Stimulated activated CD8-positive, alpha-beta memory T cell treated with anti-CD3 and anti-CD28 coated beads, Interleukin-7, amount 100 ng/mL, for 48 hours (primary cell): ENCODE data around the gene TAPT1.
A peak's percentile ranks its signal among the peaks of the same experiment; 100 is the strongest.
"Not testable (repeated sequence)": the region's sequence is repeated elsewhere in the genome, so short reads cannot be mapped to it uniquely, and the experiment has no call there.

Source experiments
- DNase-seq, 2 donors: peaks; one replicate each; pipeline ENCODE4 v3.0.0-alpha.2; 2020; ENCODE audit warnings: low read depth in 1 of 2; ENCODE audit errors: extremely low read depth in 1 of 2

Gene TAPT1, protein sequence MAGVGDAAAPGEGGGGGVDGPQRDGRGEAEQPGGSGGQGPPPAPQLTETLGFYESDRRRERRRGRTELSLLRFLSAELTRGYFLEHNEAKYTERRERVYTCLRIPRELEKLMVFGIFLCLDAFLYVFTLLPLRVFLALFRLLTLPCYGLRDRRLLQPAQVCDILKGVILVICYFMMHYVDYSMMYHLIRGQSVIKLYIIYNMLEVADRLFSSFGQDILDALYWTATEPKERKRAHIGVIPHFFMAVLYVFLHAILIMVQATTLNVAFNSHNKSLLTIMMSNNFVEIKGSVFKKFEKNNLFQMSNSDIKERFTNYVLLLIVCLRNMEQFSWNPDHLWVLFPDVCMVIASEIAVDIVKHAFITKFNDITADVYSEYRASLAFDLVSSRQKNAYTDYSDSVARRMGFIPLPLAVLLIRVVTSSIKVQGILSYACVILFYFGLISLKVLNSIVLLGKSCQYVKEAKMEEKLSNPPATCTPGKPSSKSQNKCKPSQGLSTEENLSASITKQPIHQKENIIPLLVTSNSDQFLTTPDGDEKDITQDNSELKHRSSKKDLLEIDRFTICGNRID

GRCh38 chr4:16225863-16226815, at the start of gene TAPT1:
Gene TAPT1, minus strand, starts transcription at chr4:16226471. Its CDS starts 14 bp downstream, at chr4:16226457.
- DNase-seq, result peak; percentile 63 to 67

GRCh38 chr4:16271411-16271810, 45.1 kb upstream of the TAPT1 start:
- no peak for DNase-seq

DNA sequence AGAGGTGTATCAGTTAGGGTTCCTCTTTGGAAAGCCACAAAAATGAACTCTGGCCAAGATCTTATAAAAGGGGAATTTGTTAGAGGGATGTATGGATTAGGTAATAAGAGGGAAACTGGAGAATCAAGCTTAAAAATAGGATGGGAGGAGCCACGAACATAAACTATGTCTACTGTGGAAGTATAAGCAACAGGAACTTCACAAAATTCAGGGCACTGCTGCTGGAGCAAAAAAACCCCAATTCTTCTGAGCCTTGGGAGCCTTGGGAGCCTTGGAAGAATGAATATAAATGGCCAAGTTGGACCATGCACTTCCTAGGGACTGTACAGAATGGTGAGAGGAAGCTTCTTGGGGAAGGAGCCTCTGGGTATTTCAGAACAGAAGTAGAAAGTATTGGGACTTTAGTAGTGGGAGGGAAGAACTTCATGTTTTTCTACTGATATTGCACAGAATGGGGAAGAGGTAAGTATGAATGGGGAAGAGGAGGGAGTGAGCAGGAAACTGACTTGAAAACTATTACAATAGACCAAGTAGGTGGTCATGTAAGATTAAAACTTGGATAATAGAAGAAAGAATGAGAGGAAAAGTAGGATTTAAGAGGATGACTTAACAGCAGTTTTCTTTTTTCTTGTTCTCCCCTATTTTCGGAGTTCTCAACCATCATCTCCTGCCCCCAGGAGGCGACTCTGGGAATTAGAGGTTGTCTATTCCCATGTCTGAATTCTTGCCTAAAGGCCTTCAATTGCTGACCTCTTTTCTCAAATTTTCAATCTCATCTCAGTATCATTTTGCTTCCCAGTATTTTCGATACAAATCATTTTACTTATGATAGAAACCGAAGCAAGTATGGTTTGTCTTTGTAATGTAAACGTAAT, 44.4 kb upstream of the TAPT1 start:
- no peak for DNase-seq

DNA sequence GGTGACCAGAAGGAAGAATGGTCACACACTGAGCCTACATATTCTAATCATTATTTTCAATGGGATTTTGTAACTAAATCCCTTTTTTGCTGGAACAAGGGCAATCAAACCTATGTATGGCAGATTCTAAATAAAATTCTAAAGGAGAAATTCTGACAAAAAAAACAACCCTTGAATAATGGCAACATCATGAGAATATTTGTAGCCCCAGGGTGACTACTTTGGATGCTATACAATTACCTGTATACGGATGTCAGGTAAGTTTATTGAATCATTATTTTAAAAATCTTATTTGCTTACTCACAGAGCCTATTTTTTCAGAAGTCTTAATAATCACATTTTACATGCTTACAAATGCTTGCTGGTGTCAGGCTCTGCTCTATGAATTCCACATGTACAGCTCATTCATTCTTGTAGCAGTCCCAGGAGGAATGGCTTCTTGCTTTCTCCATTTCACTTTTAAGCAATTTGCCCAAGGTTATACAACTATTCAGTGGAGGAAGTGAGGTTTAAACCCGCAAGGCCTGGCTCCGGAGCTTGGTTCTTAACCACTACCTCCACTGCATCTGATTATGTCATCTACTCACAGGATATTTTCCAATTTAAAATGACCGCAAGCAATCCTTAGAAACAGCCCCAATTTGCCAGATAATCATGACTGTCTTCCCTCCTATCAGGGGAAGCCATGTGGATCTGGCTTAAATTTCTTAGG, 43.6 kb upstream of the TAPT1 start:
- DNase-seq, result not testable (repeated sequence)

GRCh38 chr4:16269240-16269639, 43.0 kb upstream of the TAPT1 start:
- no peak for DNase-seq

DNA sequence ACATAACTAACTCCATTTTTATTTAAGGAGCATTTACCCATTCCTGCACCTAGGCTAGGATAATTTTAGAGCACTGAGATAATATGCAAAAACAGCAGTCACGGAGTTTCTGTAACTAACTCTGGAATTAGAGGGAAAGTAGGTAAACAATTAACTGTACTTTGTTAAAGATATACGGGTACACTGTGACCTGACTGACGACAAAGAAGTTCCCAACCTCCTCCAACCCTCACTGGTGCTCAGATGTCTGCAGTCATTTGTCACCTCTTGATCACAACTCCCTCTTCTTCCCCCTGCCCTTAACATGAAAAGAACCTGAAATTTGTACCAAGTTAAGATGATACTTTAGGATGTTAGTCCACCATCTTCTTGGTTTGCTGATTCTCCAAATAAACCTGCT, 42.0 kb upstream of the TAPT1 start:
- DNase-seq, result no peak

GRCh38 chr4:16267639-16268038, 41.4 kb upstream of the TAPT1 start:
- DNase-seq, result no peak

DNA sequence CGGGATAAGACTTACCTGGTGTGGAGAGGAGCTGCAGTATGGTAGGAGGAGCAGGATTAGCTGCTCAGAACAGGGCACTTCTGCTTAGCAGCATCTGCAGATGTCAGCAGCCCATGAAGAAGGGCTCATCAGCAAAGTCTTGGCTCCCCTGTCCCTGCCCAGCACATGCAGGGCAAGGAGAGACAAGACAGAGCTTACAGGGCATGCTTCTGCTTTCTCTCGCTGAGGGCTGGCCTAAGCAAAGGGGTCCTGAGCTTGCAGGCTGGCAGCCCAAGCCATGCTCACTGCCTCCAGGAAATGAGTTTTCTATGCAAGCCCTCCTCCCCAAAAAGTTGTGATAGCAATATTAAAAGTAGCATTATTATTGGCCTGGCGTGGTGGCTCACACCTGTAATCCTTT, 39.5 kb upstream of the TAPT1 start:
- no peak for DNase-seq

- no peak for DNase-seq
These were observed 38.5 kb upstream of the TAPT1 start for GRCh38 chr4:16264798-16265197.

GRCh38 chr4:16263056-16263455, 36.8 kb upstream of the TAPT1 start:
- DNase-seq, result no peak

DNA sequence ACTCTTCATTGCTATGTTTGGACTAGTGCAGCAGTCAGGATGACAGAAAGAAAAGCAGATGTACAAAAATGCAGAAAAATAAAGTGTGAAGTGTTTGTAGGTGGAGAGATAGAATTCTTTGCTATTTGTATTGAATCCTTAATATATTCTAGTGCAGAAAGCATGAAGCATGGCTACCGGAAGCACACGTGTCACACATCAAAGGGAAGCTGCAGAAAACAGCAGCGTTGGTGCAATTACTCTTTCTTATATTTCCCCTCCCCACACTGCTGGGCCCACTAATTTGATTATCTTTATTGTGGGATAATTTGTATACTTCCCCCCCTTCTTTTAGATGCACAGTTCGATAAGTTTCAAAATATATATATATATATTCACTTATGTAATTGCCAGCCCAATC, 35.9 kb upstream of the TAPT1 start:
- no peak for DNase-seq

DNA sequence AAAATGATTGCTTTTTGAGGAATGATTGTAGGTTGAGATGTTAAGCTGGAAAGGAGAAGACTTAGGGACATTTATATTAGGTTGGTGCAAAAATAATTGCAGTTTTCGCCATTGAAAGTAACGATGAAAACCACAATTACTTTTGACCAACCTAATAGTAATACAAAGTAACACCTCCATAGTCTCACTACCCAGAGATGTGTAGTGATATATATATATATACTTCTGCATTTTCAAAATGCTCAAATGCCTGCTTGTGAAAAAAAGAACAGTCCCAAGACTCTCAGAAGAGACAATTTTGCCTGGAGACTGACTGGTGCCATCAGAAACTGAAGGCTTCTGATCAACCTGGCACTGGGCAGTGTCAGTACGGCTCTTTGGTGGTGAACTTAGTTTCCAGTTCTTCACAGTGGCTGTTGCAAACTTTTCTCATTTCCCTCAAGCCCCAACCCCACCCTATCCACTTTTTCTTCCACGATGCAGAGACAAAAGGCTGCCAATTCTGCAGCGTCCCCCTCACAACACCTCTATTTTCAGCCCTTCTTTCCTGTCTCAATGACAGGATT, 35.1 kb upstream of the TAPT1 start:
- no peak for DNase-seq

DNA sequence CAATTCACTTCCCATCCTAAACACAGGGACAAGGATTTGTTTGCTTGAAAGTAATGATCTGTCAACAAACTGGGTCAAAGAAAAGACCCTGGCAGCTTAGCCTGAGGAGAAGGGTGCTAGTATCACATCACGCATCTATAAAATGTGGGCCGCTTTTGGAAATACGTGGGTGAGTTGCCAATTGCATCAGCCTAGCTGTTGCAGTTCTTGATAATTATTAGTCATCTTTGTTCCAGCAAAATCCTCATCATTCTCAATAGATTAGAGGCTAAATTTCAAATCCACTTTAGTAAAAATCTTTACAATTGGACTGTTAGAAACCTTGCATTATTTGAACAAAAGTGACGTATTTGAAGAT, 33.6 kb upstream of the TAPT1 start:
- DNase-seq, result peak; percentile 15 to 41

DNA sequence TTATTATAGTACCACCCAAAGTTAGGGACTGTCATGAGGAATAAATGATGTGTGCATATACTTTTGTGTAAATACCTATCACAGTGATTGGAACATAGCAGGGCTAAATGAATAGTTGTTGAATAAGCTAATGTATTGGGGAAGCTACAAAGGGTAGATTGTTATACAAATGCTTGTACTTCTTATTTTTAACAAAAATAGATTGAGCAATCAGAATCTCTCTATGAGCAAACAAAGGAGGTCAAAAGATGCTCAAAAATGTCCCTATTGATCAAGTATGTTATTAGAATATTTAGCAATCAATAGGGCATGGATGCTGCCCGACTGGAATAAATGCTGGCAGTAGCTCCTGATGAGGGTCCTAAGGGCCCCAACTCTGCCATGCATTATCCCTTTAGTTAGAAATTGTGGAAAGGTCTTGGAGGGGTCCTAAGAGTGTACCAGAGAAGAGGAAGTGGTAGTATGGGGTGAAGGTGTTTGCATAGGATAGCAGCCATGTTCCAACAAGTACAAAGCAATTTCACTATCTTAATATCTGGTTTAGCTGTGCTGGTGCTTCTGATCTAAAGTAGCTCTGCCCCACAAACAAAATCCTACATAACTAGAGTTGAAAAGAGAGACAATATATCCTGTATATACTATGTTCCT, 33.1 kb upstream of the TAPT1 start:
- DNase-seq, result no peak

- no peak for DNase-seq
These were observed 31.3 kb upstream of the TAPT1 start for GRCh38 chr4:16257611-16258010.

DNA sequence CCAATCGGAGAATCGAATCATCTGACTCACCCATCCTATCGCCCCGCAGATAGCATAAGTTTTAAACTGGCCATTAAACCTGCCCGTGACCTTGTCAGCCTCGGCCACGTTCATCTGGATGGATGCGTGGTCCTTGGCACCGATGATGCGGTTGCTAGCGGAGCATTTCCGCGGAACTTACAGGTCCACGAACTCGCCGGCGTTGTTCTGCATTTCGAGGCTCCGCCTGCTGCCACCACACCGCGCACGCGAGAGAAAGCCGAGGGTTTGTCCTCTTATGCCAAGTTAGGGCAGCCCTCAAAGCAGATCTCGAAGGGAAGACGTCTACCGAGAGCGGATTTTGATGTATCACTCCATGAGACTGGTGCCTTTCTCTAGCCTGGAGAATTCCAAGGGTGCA, 30.1 kb upstream of the TAPT1 start:
- DNase-seq, result no peak

- DNase-seq, result no peak
These were observed 29.5 kb upstream of the TAPT1 start for GRCh38 chr4:16255730-16256129.

DNA sequence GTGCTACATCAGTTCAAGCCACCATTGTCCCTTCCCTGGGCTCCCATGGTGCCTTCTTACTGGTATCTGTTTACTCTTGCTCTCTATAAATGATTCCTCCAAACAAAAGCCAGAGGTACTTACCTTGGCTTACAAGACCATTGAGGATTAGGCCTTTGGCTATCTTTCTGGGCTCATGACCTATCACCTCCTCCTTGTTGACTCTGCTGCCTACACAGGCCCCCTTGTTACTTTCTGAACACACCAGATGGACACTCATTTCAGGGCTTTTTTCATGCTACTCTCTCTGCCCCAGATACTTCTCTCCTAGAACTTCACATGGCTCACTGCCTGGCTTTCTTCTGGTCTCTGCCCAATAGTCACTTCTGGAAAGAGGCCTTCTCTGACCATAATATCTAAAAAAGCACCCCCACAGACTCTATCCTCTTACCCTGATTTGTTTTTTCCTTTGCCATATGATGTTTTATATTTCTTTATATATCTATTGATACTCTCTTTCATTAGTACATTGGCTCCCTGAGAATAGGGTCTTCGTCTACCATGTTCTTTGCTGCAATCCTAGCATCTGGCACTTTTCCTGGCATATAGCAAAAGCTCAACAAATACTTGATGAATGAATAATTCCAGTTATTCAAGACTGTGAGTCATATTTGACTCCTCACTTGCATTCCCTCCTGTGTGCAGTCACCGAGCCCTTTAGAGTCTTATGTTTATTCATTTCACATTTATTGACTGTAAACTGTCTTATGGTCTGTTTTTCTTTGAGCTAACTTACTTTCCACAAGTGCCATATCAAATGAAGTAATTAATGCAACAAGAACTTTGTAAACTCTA, 27.1 kb upstream of the TAPT1 start:
- DNase-seq, result no peak
